Body of pancreas (tissue), 4 donors: Measurements from ENCODE around the gene C1QTNF8. TPM values are rescaled to one million over a fixed set of nuclear protein-coding genes. Genes with fewer than 3 reads are reported as not detected.

Experiments used
- ATAC-seq: fragments of 150-250 bp; one replicate; pipeline ENCODE4 v1.9.1; 2016
- DNase-seq, 4 donors: peaks; one replicate each; pipeline ENCODE4 v3.0.0-alpha.2; 2019
- H3K27ac ChIP-seq, 4 donors: fragments of 200-600 bp; sonication (generic); 1 replicate in 3 of 4; 2 replicates in 1 of 4; pipeline versions ENCODE4 v1.5.1 to v1.6.1; 2016 to 2019; ENCODE audit warnings: mild to moderate bottlenecking in 1 of 4, mixed read lengths in 1 of 4, moderate library complexity in 1 of 4
- H3K27me3 ChIP-seq, 2 donors: fragments of 200-600 bp; sonication (generic); one replicate each; pipeline ENCODE4 v1.6.0; 2016; ENCODE audit warnings: mild to moderate bottlenecking in 1 of 2
- H3K36me3 ChIP-seq, 2 donors: fragments of 200-600 bp; sonication (generic); replicated peaks in 1 of 2; 2 replicates each; pipeline ENCODE4 v1.5.1; 2016; ENCODE audit warnings: low read depth in 2 of 2; ENCODE audit not compliant: insufficient read depth in 1 of 2
- H3K4me1 ChIP-seq: fragments of 200-600 bp; sonication (generic); one replicate; pipeline ENCODE4 v1.6.0; 2016
- H3K4me3 ChIP-seq, 2 donors: fragments of 200-600 bp; sonication (generic); 1 replicate in 1 of 2; 2 replicates in 1 of 2; pipeline ENCODE4 v1.5.1; 2016 to 2019
- H3K9me3 ChIP-seq, 3 donors: fragments of 200-600 bp; sonication (generic); 1 replicate in 2 of 3; 2 replicates in 1 of 3; pipeline ENCODE4 v1.5.1; 2016
- CTCF ChIP-seq, 7 experiments: fragments of 450-650 bp in 4 of 7; fragments of 200-600 bp in 3 of 7; sonication (generic) in 3 of 7; IDR thresholded peaks; one replicate each; pipeline ENCODE4 v1.5.1; 2016 to 2019; ENCODE audit warnings: antibody characterized with exemption in 7 of 7
- POLR2A ChIP-seq, 3 donors: fragments of 450-650 bp; IDR thresholded peaks; one replicate each; pipeline ENCODE4 v1.6.1; 2016; ENCODE audit warnings: antibody characterized with exemption in 3 of 3, mild to moderate bottlenecking in 2 of 3
- WGBS, 2 donors: methylation state at CpG; one replicate each; pipeline ENCODE4 v1.1.5; 2017; 5-methylcytosine and 5-hydroxymethylcytosine counted together
- intact Hi-C: fragments of 100-400 bp; cut with DNase I; formaldehyde crosslinking; loops from one replicate; pipeline ENCODE4 v1.15.1; 2023
- total RNA-seq, 2 donors: library from RNA; depleted of rRNA; stranded (reverse); fragments of >200 nt; gene quantifications; one replicate each; pipeline ENCODE4 v1.1.0, GENCODE V29; 2016

C1QTNF8 gene
- total RNA-seq, 2 donors from 2014 or later = not detected

- TF ChIP-seq CTCF (IDR thresholded peaks at IDR 0.05) (no peak), POLR2A (IDR thresholded peaks at IDR 0.05) (no peak)
- no peak overlapping the region for H3K27ac ChIP-seq
- H3K27me3 ChIP-seq = peaks cover 0 to 66% of the 10 kb centered on the region in 2 donors
- no peak overlapping the region for H3K4me3 ChIP-seq
- no peaks in the 10 kb centered on the region for H3K36me3 ChIP-seq
- no peaks in the 10 kb centered on the region for H3K9me3 ChIP-seq
- H3K4me1 ChIP-seq = peaks cover 32% of the 10 kb centered on the region
- intact Hi-C loops = no loop called here
- 46% methylated on average over 11 of the region's 11 CpGs; no CpG with 5 or more reads in 1 of the 2 donors for WGBS, 2 donors
- DNase-seq (no peak), ATAC-seq (no peak)
These were observed 21.7 kb downstream of the C1QTNF8 start for GRCh38 chr16:1074379-1074649.

- Histone ChIP-seq H3K36me3 (no peaks in the 10 kb centered on the region), H3K27ac (no peak overlapping the region), H3K4me3 (no peak overlapping the region), H3K27me3 (peaks cover 0 to 66% of the 10 kb centered on the region in 2 donors), H3K9me3 (no peaks in the 10 kb centered on the region), H3K4me1 (peaks cover 26% of the 10 kb centered on the region)
- no peak for TF ChIP-seq CTCF (IDR thresholded peaks at IDR 0.05)
- no peak for TF ChIP-seq POLR2A (IDR thresholded peaks at IDR 0.05)
- no peak for ATAC-seq
- 23 to 45% methylated on average over 11 to 27 of the region's 30 CpGs for WGBS, 2 donors
- intact Hi-C loops = no loop called here
- DNase-seq = no peak
These were observed 22.3 kb downstream of the C1QTNF8 start for GRCh38 chr16:1073566-1074378.

- ATAC-seq (no peak), DNase-seq (no peak)
- no peak for TF ChIP-seq CTCF (IDR thresholded peaks at IDR 0.05)
- TF ChIP-seq POLR2A (IDR thresholded peaks at IDR 0.05) = no peak
- peaks cover 21% of the 10 kb centered on the region for H3K4me1 ChIP-seq
- H3K27me3 ChIP-seq = peaks cover 0 to 66% of the 10 kb centered on the region in 2 donors
- H3K9me3 ChIP-seq = no peaks in the 10 kb centered on the region
- WGBS, 2 donors = 57 to 58% methylated on average over 12 to 13 of the region's 13 CpGs
- H3K36me3 ChIP-seq = no peaks in the 10 kb centered on the region
- intact Hi-C loops = no loop called here
- H3K27ac ChIP-seq = no peak overlapping the region
- H3K4me3 ChIP-seq = no peak overlapping the region
These were observed 22.8 kb downstream of the C1QTNF8 start for GRCh38 chr16:1073262-1073558.

- H3K4me3 ChIP-seq = no peak within 1 kb of the TSS
- no peak for DNase-seq
- H3K9me3 ChIP-seq = no peaks in the 10 kb centered on the region
- ATAC-seq = no peak
- H3K4me1 ChIP-seq = peaks cover 15% of the 10 kb centered on the region
- H3K27ac ChIP-seq = no peak within 1 kb of the TSS
- H3K27me3 ChIP-seq = peaks cover 0 to 64% of the 10 kb centered on the region in 2 donors
- WGBS, 2 donors = 8 to 20% methylated on average over 1 to 47 of the region's 59 CpGs
- TF ChIP-seq CTCF (IDR thresholded peaks at IDR 0.05) (no peak), POLR2A (IDR thresholded peaks at IDR 0.05) (no peak)
- intact Hi-C loops = no loop called here
- H3K36me3 ChIP-seq = no peaks in the 10 kb centered on the region
These were observed 23.4 kb downstream of the C1QTNF8 start, which contains the start of gene SSTR5 for GRCh38 chr16:1072526-1073261. TSS of gene SSTR5 (plus strand) at chr16:1072747. CDS start at chr16:1078869, 6,122 bp downstream.
